Measurements from ENCODE around the gene RAPGEF1.

GRCh38 chr9:131784748-131785501 lies 45.0 kb upstream of the RAPGEF1 start:
- TF ChIP-seq, protein P1, sequence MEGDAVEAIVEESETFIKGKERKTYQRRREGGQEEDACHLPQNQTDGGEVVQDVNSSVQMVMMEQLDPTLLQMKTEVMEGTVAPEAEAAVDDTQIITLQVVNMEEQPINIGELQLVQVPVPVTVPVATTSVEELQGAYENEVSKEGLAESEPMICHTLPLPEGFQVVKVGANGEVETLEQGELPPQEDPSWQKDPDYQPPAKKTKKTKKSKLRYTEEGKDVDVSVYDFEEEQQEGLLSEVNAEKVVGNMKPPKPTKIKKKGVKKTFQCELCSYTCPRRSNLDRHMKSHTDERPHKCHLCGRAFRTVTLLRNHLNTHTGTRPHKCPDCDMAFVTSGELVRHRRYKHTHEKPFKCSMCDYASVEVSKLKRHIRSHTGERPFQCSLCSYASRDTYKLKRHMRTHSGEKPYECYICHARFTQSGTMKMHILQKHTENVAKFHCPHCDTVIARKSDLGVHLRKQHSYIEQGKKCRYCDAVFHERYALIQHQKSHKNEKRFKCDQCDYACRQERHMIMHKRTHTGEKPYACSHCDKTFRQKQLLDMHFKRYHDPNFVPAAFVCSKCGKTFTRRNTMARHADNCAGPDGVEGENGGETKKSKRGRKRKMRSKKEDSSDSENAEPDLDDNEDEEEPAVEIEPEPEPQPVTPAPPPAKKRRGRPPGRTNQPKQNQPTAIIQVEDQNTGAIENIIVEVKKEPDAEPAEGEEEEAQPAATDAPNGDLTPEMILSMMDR (IDR thresholded peaks at IDR 0.05; ENCODE audit: poor library complexity): no peak
- TF ChIP-seq EZH2phosphoT487 (IDR thresholded peaks at IDR 0.05; ENCODE audit: low read depth, severe bottlenecking, unreplicated experiment): no peak

Measured in hepatocyte (in vitro differentiated cells).